H1 (cell line): ENCODE results near the gene AMPH. TPM values are rescaled to one million over a fixed set of nuclear protein-coding genes. Genes with fewer than 3 reads are reported as not detected.

Experiments used
- E2F6 ChIP-seq: IDR thresholded peaks from 2 replicates; pipeline ENCODE4 v1.6.1; 2012; ENCODE audit warnings: inconsistent platforms
- JUN ChIP-seq: IDR thresholded peaks from 2 replicates; pipeline ENCODE4 v1.6.1; 2011; ENCODE audit warnings: low read depth, mild to moderate bottlenecking, improper control_type of control experiment, low read length
- MAFK ChIP-seq: IDR thresholded peaks from 2 replicates; pipeline ENCODE4 v1.6.1; 2012; ENCODE audit warnings: low read depth, mild to moderate bottlenecking, improper control_type of control experiment, low read length
- polyA plus RNA-seq, 7 experiments: library from polyadenylated mRNA; depleted of rRNA in 3 of 7; stranded (reverse) in 5 of 7; unstranded in 2 of 7; fragments of >200 nt in 5 of 7; fragments of 200-250 nt in 2 of 7; gene quantifications; 1 replicate in 5 of 7; 2 replicates in 1 of 7; 4 replicates in 1 of 7; pipeline versions ENCODE4 v1.2.1 to v1.2.3, GENCODE V29; 2011 to 2013; ENCODE audit warnings: missing spikeins in 2 of 7, mixed read lengths in 2 of 7
- total RNA-seq: library from RNA; stranded (reverse); fragmentation: NEBNext Ultra II Directional; extraction: Animal tissue kit (Norgen Biotek cat#: 25700); gene quantifications from 2 replicates; pipeline ENCODE4 v1.2.1, GENCODE V29; 2021

Gene AMPH
- total and polyA plus RNA-seq, 2 of the 8 experiments (the other 6 are each of a cell fraction or from before 2014, with no cell fraction given): 7.3 to 12.2 TPM

- TF ChIP-seq MAFK (no peak), JUN (no peak), E2F6 (no peak)
Observed at GRCh38 chr7:38669965-38670520, 38.9 kb upstream of the AMPH start (continued).
